ENCODE results near the gene LBHD2.
"Not testable (repeated sequence)": the region's sequence is repeated elsewhere in the genome, so short reads cannot be mapped to it uniquely, and the experiment has no call there.

Gene LBHD2

DNA sequence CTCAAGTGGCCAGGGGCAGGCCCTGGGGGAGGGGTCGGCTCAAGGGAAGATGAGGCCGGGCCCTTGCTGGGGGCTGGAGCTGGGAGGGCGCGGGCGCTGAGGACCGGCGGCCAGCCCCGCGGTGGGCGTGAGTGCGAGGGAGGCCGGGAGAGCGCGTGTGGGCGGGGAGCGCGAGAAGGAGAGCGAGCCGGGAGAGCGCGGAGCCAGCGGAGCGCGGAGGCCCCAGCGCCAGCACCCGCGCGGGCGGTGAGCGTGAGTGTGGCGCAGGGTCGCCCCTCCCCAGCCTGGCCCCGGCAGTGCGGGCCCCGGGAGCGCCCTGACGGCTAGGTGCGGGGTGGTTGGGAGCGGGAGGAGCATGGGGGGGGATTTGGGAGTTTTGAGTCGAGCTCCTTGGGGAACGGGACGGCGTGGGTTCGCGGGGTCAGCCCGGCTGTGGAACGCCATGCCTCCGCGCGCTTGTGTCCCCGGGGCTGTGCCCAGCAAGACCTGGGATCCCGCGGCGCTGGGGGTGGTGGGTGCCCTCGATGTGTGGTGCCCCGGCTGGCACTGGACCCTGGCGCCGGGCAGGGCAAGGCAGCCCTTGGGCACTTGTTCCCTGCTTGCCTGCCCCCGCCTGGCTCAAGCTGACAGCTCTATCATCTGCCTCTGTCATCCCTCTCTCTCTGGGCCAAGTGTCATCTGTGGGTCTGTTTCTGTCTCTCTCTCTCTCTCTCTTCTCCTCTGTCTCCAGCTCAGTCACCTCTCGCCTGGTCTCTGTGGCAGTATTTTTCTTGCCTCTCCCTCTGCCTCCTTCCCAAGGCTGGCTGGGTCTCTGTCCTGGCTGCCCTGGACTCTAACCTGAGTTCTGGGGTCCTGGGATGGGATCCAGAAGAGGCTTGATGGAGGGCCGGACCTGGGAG lies at the start of gene LBHD2:
Gene LBHD2, plus strand, starts transcription at position 190 of the 899 bp plus-strand sequence. CDS start 1,803 bp downstream, outside the sequence.
- ATAC-seq: no peak

DNA sequence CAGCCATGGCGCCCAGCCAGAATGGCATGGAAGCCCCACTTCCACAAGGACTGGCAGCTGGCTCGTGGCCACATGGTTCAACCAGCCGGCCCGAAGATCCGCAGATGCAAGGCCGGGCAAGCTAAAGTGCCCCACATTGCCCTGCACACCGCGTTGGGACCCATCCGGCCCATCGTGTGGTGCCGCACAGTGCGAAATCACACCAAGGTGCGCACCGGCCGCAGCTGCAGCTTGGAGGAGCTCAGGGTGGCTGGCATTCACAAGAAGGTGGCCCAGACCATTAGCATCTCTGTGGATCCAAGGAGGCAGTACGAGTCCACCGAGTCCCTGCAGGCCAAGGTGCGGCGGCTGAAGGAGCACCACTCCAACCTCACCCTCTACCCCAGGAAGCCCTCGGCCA lies 42.5 kb upstream of the LBHD2 start:
- no peak for ATAC-seq

DNA sequence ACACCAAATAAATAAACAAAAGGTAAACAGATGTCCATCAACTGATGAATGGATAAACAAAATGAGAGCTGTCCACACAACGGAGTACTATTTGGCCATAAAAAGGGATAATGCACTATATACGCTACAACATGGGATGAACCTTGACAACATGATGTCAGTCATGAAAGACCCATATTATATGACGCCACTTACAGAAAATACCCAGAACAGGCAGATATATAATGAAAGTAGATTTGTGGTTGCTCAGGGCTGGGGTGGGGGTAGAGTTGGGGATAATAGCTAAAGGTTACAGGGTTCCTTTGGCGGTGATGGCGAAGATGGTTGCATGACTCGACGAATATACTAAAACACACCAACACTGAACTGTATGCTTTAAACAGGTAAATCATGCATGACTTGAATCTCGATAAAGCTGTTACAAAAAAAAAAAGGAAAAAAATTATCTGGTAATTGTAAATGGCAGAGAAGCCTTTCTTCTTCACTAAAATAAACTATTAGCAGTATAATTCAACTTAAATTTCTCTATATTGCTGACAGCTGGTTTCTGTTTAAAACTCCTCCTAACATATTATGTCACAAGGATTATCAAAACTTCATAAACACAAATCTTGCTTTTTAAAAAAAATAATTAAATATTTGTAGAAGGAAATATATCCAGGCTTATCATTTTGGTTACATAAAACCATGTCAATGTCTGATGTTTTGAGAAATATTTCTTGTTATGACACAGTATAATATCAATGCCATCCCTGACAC lies 40.6 kb upstream of the LBHD2 start:
- peak in 1 of 2 donors; percentile 45 for ATAC-seq

DNA sequence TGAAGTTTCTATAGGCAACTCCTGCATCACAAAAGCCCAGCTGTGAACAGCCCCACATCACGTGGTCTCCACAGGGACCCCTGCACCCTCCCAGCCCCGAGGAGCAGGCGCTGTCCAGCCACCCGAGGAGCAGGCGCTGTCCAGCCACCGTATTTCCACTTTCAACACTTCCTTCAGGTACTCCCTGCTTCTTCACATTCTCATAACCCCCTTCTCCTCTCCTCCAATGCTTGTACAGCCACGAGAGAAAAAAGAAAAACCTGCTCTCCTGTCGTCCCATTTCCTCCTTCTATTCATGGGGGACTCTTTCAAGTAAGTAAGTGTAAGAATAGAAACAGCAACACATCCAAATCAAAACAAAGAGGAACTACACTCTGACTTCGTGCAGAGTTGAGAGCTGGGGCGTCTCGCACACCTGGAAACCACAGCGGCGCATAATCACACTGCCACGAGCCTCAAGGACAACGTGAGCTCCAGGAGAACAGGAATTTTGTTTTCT lies 38.6 kb upstream of the LBHD2 start:
- ATAC-seq: no peak

DNA sequence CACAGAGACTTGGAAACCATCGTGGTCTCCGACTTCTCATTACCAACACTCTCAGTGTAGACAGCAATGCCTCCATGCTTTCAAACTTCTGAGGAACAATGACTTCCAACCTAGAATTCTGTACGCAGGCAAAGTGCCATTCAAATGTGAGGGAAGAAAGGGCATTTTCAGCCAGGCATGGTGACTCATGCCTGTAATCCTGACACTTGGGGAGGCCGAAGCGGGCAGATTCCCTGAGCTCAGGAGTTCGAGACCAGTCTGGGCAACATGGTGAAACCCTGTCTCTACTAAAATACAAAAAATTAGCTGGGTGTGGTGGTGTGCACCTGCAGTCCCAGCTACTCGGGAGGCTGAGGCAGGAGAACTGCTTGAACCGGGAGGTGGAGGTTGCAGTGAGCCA lies 36.6 kb upstream of the LBHD2 start:
- not testable (repeated sequence) for ATAC-seq

DNA sequence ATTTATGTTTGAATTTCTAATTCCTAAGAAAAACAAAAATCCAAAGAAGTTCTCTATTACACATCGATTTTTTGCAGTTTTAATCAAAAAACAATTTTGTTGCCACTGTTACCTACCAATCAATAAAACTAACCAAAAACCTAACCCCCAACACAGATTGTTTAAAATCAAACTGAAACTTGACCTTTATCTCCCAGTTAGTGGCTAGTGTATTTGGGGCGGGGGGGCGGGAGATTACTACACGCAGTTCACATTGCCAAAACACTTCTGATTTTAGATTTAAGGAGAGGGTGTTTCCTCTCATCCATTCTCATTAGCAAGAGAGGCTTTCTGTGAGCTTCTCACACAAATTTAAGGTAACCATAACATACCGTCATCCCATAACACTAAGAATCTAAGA lies 33.1 kb upstream of the LBHD2 start:
- ATAC-seq: no peak

DNA sequence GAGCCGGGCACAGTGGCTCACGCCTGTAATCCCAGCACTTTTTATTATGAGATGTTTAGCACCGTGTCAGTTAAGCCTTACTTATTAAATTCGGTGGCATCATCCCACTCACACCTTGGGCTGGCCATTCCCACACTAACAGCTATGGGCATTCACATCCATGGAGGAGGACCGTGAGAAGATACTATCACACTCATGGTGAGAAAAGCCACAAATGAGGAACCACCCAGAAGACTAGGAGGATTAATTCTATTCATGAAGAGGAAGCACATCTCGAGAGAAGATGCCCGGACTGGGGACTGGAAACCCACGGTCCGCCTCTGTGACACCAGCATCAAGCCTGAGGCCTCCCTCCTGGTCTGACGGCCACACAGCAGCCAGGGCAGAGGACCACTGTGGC lies 31.6 kb upstream of the LBHD2 start:
- no peak for ATAC-seq

DNA sequence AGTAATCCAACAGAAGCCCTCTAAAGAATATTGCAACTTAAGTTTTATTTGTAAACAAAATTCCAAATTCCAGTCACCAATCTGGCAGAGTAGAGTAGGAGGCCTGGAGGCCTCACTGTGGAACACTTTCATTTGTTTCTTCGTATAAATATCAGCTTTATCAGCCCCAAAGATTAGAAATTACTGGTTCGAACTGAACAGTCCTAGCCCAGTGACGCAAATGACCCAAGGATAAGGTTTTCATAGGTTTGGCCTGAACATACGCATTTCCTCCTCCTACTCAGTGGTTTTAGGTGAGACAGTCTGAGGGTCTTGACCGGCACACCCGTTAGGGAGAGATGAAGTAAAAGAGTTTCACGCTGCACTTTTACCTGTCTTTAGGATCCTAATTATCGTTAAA lies 28.3 kb upstream of the LBHD2 start:
- no peak for ATAC-seq

DNA sequence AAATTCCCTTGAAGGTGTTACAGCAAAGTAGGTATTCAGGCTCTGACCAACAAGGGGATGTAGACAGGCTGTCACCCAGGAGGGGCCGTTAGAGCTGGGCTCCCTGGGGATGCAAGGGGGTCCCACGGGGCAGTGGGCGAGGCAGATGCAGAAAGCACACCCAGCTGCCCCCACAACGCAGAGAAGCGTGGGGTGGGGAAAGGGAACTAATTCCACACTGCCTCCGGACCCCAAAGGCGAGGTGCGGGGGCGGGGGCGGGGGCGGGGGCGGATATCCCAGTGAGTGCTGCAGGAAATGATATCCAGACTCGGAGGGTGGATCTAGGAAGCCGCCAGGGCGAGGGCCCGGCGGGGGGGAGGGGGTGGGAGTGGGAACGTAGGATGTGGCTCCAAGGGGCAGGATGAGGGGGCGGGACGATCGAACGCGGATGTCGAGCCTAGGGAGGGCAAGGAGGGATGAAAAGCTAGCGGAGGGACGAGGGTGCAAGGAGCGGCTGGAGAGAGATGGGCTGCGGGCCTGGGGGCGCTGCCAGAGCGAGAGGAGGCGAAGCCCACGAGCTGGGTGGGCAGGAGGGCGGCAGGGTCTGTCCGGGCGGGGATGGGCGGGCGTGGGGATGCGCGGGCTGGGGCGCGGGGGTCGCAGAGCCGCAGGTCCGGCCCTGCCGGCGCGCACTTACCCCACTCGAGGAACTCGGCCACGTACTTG lies 27.5 kb upstream of the LBHD2 start:
- ATAC-seq: no peak

DNA sequence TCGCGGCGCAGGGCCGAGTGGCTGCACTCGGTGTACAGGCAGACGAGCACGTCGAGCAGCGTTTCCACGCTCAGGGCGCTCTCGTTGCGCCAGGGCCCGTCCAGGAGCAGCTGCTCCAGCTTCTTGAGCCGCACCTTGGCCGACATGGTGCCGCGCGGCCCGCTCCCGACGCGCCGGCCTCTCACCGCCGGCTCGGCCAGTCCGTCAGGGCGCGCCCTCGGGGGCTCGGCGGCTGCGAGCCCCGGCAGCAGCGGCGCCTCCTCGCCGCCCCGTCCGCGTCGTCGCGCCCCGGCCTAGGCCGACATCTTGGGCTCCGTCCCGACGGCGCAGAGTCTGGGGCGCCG lies 27.0 kb upstream of the LBHD2 start:
- ATAC-seq: peak in 1 of 2 donors; percentile 6

DNA sequence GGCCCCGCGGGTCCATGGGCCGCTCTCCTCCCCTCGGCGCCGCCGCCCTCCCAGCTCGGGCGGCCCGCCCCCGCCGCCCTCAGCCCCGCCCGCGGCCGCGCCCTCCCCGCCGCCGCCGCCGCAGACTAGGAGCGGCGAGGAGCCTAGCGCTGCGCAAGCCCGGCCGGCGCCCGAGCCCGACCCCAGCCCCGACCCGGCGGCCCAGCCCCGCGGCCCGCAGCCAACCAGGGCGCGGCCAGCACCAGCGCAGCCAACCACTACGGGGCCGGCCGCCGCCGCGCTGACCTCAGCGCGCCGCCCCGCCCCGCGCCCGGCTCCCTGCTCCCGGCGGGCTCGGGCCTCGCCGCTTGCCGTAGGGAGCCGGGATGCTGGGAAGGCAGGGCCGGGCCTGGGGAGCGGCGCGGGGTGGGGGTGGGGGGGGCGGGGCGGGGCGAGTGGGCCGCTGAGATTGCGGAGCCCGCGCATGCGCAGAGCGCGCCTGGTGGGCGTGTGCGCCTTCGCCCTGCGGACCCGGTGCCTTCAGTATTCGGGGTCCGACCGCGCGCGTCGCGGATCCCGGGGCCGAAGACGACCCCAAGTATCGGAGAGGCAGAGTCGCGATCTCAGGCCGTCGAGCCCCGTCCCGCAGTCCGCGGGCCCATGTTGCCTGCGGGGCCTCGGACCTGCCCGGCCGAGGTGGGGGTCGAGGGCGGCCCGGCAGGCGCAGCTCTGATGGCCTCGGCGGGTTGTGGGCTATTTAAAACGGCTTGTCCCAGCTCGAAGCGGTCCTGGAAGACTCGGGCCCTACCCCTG lies 26.4 kb upstream of the LBHD2 start, which contains the start of gene CDC42BPB:
Gene CDC42BPB, minus strand, starts transcription at position 178 of the 792 bp plus-strand sequence. CDS start 376 bp downstream, outside the sequence.
- ATAC-seq: peak; percentile 87 to 91

DNA sequence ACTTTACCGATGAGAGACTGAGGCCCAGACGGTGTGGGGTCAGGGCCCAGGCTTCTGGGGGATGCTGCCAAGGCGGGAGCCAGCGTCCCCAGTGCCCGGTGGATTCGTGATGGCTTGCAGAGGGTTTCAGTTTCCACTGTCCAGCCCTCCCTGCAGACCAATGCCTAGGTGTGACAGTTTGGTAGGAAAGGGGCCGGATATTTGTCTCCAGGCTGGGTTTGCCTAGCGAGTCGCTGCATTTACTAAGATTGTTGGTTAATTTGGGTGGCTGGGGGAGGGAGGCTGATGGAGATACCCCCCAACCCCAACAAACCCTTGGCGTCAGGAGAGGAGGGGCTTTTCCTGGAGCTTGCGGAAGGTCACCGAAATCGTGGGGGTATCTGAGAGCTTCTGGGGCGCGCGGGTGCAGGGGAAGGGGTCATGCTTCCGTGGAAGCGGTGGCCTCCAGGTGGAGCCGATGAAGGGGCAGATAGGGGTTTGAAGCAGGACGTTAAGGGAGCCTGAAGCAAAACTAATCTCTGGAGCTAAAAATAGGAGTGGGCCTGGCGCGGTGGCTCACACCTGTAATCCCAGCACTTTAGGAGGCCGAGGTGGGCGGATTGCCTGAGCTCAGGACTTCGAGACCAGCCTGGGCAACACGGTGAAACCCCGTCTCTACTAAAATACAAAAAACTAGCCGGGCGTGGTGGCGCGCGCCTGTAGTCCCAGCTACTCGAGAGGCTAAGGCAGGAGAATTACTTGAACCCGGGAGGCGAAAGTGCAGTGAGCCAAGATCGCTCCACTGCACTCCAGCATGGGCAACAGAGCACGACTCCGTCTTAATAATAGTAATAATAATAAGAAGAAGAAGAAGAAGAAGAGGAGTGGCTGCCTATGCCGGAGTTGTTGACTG lies 25.6 kb upstream of the LBHD2 start:
- no peak for ATAC-seq

DNA sequence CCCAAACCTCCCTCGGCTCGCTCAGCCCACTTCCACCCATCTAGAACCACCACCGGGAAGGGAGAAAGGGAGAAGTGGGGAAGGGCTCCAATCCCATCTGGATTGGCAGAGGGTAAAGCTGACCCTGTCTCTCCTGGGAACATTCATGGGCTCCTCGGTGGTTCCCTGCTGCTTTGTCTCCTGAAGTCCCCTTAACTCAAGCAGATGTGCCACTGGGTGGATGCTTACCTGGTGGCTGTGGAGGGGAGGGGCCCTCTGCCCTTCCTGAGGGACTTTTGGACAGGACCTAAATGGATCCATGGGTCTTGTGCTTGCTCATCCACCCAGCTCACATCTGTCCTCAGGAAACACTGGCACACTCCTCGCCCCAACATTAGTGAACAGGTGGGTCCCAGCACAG lies 24.5 kb upstream of the LBHD2 start:
- no peak for ATAC-seq

DNA sequence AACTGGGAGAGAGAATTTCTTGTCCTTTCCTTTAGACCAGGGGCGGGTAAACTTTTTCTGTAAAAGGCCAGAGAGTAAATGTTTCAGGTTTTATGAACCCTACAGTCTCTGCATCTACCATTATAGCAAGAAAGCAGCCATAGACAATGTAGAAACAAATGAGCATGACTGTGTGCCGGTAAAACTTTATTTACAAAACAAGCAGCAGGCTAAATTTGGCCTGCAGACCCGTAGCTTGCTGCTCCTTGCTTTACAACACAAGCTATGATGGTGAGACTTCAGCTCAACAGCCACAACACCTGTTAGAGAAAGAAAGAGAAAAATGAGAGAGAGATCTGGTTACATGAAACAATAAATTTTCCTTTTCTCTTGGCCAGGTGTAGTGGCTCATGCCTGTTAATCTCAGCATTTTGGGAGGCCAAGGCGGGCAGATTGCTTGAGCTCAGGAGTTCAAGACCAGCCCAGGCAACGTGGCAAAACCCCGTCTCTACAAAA lies 22.5 kb upstream of the LBHD2 start:
- no peak for ATAC-seq

DNA sequence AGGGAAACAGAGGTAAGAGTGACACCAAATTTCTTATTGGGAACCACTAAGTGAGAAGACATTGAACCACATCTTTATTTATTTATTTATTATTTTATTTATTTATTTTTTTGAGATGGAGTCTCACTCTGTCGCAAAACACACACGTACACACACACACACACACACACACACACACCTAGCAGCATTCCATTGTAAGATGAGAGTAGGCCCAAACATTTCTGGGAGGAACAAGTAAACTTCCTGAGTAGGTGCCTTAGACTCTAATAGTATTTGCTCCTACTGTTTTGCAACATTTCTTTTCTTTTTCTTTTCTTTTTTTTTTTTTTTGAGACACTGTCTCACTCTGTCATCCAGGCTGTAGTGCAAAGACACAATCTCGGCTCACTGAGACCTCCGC lies 19.6 kb upstream of the LBHD2 start:
- ATAC-seq: no peak

DNA sequence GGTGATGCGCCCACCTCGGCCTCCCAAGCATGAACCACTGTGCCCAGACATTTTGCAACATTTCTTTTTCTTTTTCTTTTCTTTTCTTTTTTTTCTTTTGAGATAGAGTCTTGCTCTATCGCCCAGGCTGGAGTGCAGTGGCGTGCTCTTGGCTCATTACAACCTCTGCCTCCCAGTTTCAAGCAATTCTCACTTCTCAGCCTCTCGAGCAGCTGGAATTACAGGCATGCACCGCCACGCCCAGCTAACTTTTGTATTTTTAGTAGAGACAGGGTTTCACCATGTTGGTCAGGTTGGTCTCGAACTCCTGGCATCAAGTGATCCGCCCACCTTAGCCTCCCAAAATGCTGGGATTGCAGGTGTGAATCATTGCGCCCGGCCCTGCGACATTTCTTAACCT lies 19.0 kb upstream of the LBHD2 start:
- ATAC-seq: no peak

DNA sequence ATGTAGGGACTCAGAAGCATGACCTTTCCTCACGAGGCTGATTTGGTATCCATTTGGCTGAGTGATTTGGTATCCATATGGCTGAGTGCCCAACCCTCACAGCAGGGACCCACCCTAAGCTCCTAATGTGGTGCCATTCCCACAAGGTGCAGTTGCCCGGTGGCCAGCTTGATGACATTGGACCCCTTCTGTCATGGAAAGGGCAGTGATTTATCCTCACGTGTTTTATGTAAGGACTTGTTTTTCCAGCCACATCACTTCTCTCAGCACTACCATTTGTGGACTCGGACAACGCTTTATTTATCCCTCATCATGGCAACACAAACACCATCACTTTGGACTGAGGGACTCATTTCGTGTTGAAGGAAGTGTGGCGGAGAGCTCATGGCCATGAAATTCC lies 18.1 kb upstream of the LBHD2 start:
- ATAC-seq: no peak

DNA sequence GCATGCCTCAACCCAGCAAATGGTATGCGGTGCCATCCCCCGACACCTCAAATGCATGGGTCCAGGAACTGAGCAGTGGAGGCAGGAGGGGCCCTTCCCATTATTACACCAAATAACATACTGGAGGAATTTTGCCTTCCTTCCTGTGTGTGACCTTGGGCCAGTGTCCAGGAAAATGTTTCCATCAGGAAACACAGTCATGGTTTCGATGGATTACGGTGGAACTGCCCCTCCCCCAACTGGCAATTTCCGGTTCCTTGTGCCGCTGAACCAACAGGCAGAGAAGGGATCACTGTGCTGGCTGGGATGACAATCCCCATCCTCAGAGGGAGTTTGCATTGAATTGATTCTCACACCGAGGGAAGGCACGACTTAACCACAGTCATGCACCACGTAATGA lies 17.6 kb upstream of the LBHD2 start:
- ATAC-seq: no peak

DNA sequence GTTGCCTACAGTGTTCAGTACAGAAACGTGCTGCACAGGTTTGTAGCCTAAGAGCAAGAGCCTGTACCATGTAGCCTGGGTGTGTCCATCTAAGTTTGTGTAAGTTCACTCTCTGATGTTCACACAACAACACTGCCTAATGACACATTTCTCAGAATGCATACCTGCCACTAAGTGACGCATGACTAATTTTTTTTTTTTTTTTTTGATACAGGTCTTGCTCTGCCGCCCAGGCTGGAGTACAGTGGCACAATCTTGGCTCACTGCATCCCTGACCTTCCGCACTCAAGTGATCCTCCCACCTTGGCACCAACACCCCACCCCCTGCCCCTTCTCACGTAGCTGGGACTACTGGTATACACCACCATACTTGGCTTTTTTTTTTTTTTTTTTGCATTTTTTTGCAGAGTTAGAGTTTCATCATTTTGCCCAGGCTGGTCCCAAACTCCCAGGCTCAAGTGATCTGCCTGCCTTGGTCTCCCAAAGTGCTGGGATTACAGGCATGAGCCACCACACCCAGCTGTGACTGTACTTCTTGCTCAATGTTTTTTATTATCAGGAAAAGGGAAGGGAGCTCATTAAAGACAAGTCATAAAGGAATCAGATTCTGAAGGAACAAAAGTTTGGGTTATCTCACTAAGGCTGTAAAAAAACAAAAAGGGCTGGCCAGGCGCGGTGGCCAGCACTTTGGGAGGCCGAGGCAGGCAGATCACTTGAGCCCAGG lies 16.6 kb upstream of the LBHD2 start:
- ATAC-seq: peak in 1 of 2 donors; percentile 59

DNA sequence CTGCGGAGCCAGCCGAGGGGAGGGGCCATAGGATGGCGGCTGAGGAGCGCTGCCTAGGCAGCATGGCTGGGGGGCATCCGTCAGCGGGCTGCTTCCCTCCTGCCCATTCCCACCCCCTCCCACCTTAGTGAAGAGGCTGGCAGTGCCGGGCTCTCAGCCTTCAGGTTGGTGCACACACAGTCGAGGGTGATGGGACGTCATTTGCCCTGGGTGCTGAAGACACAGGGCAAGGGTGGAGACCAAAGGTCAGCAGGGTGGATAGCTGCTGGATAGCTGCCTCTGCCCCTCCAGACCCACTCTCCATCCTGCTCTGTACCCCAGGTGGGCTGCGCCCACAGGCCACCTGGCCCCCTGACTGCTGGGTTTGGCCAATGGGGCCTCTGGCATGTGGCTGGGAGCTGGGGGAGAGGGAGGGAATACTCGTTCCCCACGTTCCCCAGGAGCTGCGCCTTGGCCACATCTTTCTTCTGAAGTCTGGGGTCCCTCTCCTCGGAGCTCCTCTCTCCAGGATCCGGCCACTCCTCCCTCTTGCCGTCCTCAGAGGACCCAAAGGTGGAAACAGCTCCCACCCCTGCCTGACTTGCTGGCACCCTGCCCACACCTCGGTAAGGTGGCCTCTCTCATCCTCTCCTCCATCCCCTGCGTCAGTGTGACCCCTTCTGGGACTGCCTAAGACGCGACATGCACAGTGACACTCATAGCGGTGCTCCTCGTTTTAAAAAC lies 15.5 kb upstream of the LBHD2 start:
- ATAC-seq: no peak
